Retina (tissue), 1 donor: ENCODE measurements around the gene TSC1.

Experiments used
- DNase-seq: peaks from one replicate; pipeline ENCODE4 v3.0.0-alpha.2; 2016

TSC1 gene

GRCh38 chr9:132886334-132886725 is 58.1 kb downstream of the TSC1 start:
- DNase-seq: no peak

- no peak for DNase-seq
Observed at GRCh38 chr9:132885720-132886333, 58.6 kb downstream of the TSC1 start.

GRCh38 chr9:132883349-132884294 is 60.8 kb downstream of the TSC1 start:
- DNase-seq: no peak

- DNase-seq: no peak
Observed at GRCh38 chr9:132882616-132883015, 61.8 kb downstream of the TSC1 start.

GRCh38 chr9:132881826-132882225 is 62.6 kb downstream of the TSC1 start:
- no peak for DNase-seq

- DNase-seq: no peak
Observed at GRCh38 chr9:132880324-132880661, 64.1 kb downstream of the TSC1 start.

- peak; percentile 50 for DNase-seq
Observed at GRCh38 chr9:132879457-132880323, 64.7 kb downstream of the TSC1 start.

GRCh38 chr9:132878695-132879456 is 65.5 kb downstream of the TSC1 start, which contains the start of gene SPACA9:
SPACA9 (plus strand) TSS chr9:132878898; CDS start chr9:132883948, 5,050 bp downstream.
- DNase-seq: peak; percentile 32

- DNase-seq: peak; percentile 97
Observed at GRCh38 chr9:132877824-132878694, 66.4 kb downstream of the TSC1 start, which contains the start of gene AK8. AK8 (minus strand) TSS chr9:132878284; CDS start chr9:132878255, 29 bp downstream.

- DNase-seq: no peak
Observed at GRCh38 chr9:132877458-132877823, 67.0 kb downstream of the TSC1 start.

- no peak for DNase-seq
Observed at GRCh38 chr9:132876849-132877248, 67.6 kb downstream of the TSC1 start.

- no peak for DNase-seq
Observed at GRCh38 chr9:132875159-132875558, 69.3 kb downstream of the TSC1 start.

GRCh38 chr9:132873403-132873802 is 71.0 kb downstream of the TSC1 start:
- no peak for DNase-seq

- DNase-seq: no peak
Observed at GRCh38 chr9:132869266-132869665, 75.2 kb downstream of the TSC1 start.

GRCh38 chr9:132866898-132867297 is 77.5 kb downstream of the TSC1 start:
- no peak for DNase-seq

GRCh38 chr9:132864691-132865090 is 79.7 kb downstream of the TSC1 start:
- DNase-seq: no peak

GRCh38 chr9:132864277-132864676 is 80.1 kb downstream of the TSC1 start:
- DNase-seq: no peak

GRCh38 chr9:132863096-132863495 is 81.3 kb downstream of the TSC1 start:
- no peak for DNase-seq

- no peak for DNase-seq
Observed at GRCh38 chr9:132862533-132862932, 81.9 kb downstream of the TSC1 start.

GRCh38 chr9:132861666-132862065 is 82.8 kb downstream of the TSC1 start:
- DNase-seq: peak; percentile 61

- DNase-seq: no peak
Observed at GRCh38 chr9:132858751-132859150, 85.7 kb downstream of the TSC1 start.
